H1 (cell line): ENCODE results near the gene COL4A2. TPM values are rescaled to one million over a fixed set of nuclear protein-coding genes. Genes with fewer than 3 reads are reported as not detected.

Experiments used
- CTCF ChIA-PET: fragments of 300-600 bp; sonication (Branson Sonifier 250); formaldehyde crosslinking; loops from one replicate; lab custom pipeline; 2021; ENCODE audit not compliant: partially characterized antibody; lab: Charles Lee
- POLR2A ChIA-PET: fragments of 300-600 bp; sonication (Branson Sonifier 250); formaldehyde crosslinking; loops from one replicate; lab custom pipeline; 2021; ENCODE audit warnings: inconsistent platforms; ENCODE audit not compliant: partially characterized antibody; lab: Charles Lee
- DNase-seq, 2 experiments: peaks; one replicate each; pipeline versions ENCODE4 v3.0.0 to v3.0.0-alpha.2; 2010 to 2022; ENCODE audit warnings: low spot score in 2 of 2, low read depth in 1 of 2, mixed read lengths in 1 of 2
- FAIRE-seq: peaks from 2 replicates; lab custom pipeline; 2011; peaks lifted over from hg19 to GRCh38; lab: Jason Lieb, UNC
- H2AFZ ChIP-seq: 2 replicates; pipeline ENCODE4 v1.8.1; 2012; ENCODE audit warnings: low read length, inconsistent platforms
- H2AK5ac ChIP-seq: 2 replicates; pipeline ENCODE4 v1.6.1; 2013; ENCODE audit warnings: low read depth, low read length
- H2BK120ac ChIP-seq: replicated peaks from 2 replicates; pipeline ENCODE3; 2013; ENCODE audit warnings: low read depth, low read length, inconsistent platforms
- H2BK12ac ChIP-seq: 2 replicates; pipeline ENCODE4 v1.6.1; 2013; ENCODE audit warnings: low read depth, low read length
- H2BK15ac ChIP-seq: 2 replicates; pipeline ENCODE4 v1.6.1; 2013; ENCODE audit warnings: low read length
- H2BK20ac ChIP-seq: 2 replicates; pipeline ENCODE4 v1.6.1; 2013; ENCODE audit warnings: low read length
- H2BK5ac ChIP-seq: 2 replicates; pipeline ENCODE4 v1.6.1; 2013; ENCODE audit warnings: low read depth, low read length
- H3K14ac ChIP-seq: 2 replicates; pipeline ENCODE4 v1.6.1; 2013; ENCODE audit warnings: inconsistent platforms; ENCODE audit not compliant: insufficient read length
- H3K18ac ChIP-seq: 2 replicates; pipeline ENCODE4 v1.6.1; 2013; ENCODE audit warnings: low read length; ENCODE audit errors: extremely low read depth
- H3K23ac ChIP-seq: 2 replicates; pipeline ENCODE4 v1.6.1; 2013; ENCODE audit warnings: inconsistent platforms; ENCODE audit not compliant: insufficient read length
- H3K23me2 ChIP-seq: 2 replicates; pipeline ENCODE4 v1.6.1; 2013; ENCODE audit warnings: low read depth, low read length
- H3K27ac ChIP-seq: 2 replicates; pipeline ENCODE4 v1.6.1; 2011; ENCODE audit warnings: low read depth, low read length, inconsistent platforms
- H3K27me3 ChIP-seq, 4 experiments: replicated peaks in 1 of 4; 1 replicate in 1 of 4; 2 replicates in 3 of 4; pipeline versions ENCODE4 v1.6.1 to v1.8.1; 2011 to 2013; ENCODE audit warnings: low read length in 3 of 4, mild to moderate bottlenecking in 3 of 4, inconsistent platforms in 2 of 4, mixed read lengths in 2 of 4, moderate library complexity in 1 of 4; ENCODE audit not compliant: control insufficient read depth in 3 of 4, insufficient read depth in 3 of 4; ENCODE audit errors: extremely low read depth in 1 of 4
- H3K36me3 ChIP-seq, 4 experiments: 2 replicates each; pipeline versions ENCODE4 v1.6.1 to v1.8.1; 2011 to 2013; ENCODE audit warnings: mild to moderate bottlenecking in 4 of 4, low read length in 3 of 4, moderate library complexity in 2 of 4, control low read depth in 1 of 4, inconsistent platforms in 1 of 4; ENCODE audit not compliant: insufficient read depth in 4 of 4, control insufficient read depth in 2 of 4
- H3K4ac ChIP-seq: replicated peaks from 2 replicates; pipeline ENCODE3; 2013; ENCODE audit warnings: low read length, low read depth, mixed read lengths, inconsistent platforms; ENCODE audit not compliant: insufficient read length
- H3K4me1 ChIP-seq, 4 experiments: replicated peaks in 1 of 4; 1 replicate in 1 of 4; 2 replicates in 3 of 4; pipeline versions ENCODE4 v1.6.1 to v1.8.1; 2011 to 2013; ENCODE audit warnings: low read length in 3 of 4, inconsistent platforms in 2 of 4, mixed read lengths in 1 of 4; ENCODE audit not compliant: insufficient read depth in 4 of 4, control insufficient read depth in 3 of 4
- H3K4me2 ChIP-seq, 2 experiments: 2 replicates each; pipeline versions ENCODE4 v1.6.1 to v1.8.1; 2011 to 2013; ENCODE audit warnings: low read depth in 2 of 2, low read length in 2 of 2, control low read depth in 1 of 2, inconsistent platforms in 1 of 2, mild to moderate bottlenecking in 1 of 2; ENCODE audit not compliant: insufficient read depth in 1 of 2
- H3K4me3 ChIP-seq, 4 experiments: fragments of 200-600, 300-600 bp in 1 of 4; sonication (generic), shearing (Covaris generic), sonication (Bioruptor Twin) in 1 of 4; 2 replicates each; pipeline versions ENCODE4 v1.5.1 to v1.8.1; 2011 to 2016; ENCODE audit warnings: low read length in 4 of 4, low read depth in 3 of 4, control low read depth in 2 of 4, inconsistent platforms in 2 of 4, mild to moderate bottlenecking in 2 of 4, mixed read lengths in 1 of 4, moderate library complexity in 1 of 4; ENCODE audit not compliant: insufficient read depth in 2 of 4; ENCODE audit errors: extremely low read depth in 1 of 4
- H3K56ac ChIP-seq: replicated peaks from 2 replicates; pipeline ENCODE3; 2013; ENCODE audit warnings: low read depth, mild to moderate bottlenecking, mixed read lengths, low read length, inconsistent platforms; ENCODE audit not compliant: insufficient read length
- H3K79me1 ChIP-seq: 2 replicates; pipeline ENCODE4 v1.6.1; 2013; ENCODE audit warnings: low read depth, low read length, control low read depth
- H3K79me2 ChIP-seq, 2 experiments: 2 replicates each; pipeline versions ENCODE4 v1.6.1 to v1.8.1; 2012 to 2013; ENCODE audit warnings: low read length in 2 of 2, mild to moderate bottlenecking in 2 of 2, inconsistent platforms in 1 of 2; ENCODE audit not compliant: insufficient read depth in 2 of 2, control insufficient read depth in 1 of 2
- H3K9ac ChIP-seq, 4 experiments: replicated peaks in 1 of 4; 1 replicate in 1 of 4; 2 replicates in 3 of 4; pipeline versions ENCODE4 v1.6.1 to v1.8.1; 2011 to 2013; ENCODE audit warnings: low read depth in 3 of 4, low read length in 3 of 4, control low read depth in 2 of 4, mild to moderate bottlenecking in 2 of 4, moderate library complexity in 2 of 4, inconsistent platforms in 1 of 4; ENCODE audit errors: extremely low read depth in 1 of 4
- H3K9me3 ChIP-seq, 2 experiments: 2 replicates each; pipeline versions ENCODE4 v1.6.1 to v1.8.1; 2012 to 2013; ENCODE audit warnings: mild to moderate bottlenecking in 2 of 2, moderate library complexity in 2 of 2, control low read depth in 1 of 2, inconsistent platforms in 1 of 2, low read depth in 1 of 2, low read length in 1 of 2, mixed read lengths in 1 of 2; ENCODE audit not compliant: insufficient read depth in 2 of 2
- H4K20me1 ChIP-seq, 2 experiments: replicated peaks in 1 of 2; 2 replicates each; pipeline versions ENCODE3 to v1.8.1; 2011 to 2013; ENCODE audit warnings: inconsistent platforms in 2 of 2, low read length in 2 of 2, mild to moderate bottlenecking in 1 of 2; ENCODE audit not compliant: insufficient read depth in 2 of 2, control insufficient read depth in 1 of 2
- H4K5ac ChIP-seq: 2 replicates; pipeline ENCODE4 v1.6.1; 2013; ENCODE audit warnings: low read length, low read depth, mixed read lengths, inconsistent platforms; ENCODE audit not compliant: insufficient read length
- H4K8ac ChIP-seq: 2 replicates; pipeline ENCODE4 v1.8.0; 2013; ENCODE audit warnings: mild to moderate bottlenecking, moderate library complexity, low read length, inconsistent platforms; ENCODE audit not compliant: insufficient read depth; ENCODE audit errors: extremely low read depth
- H4K91ac ChIP-seq: replicated peaks from 2 replicates; pipeline ENCODE3; 2013; ENCODE audit warnings: low read length, mixed read lengths, inconsistent platforms; ENCODE audit not compliant: insufficient read length
- CEBPB ChIP-seq: IDR thresholded peaks from 2 replicates; pipeline ENCODE4 v1.6.1; 2012; ENCODE audit warnings: low read depth, low read length
- HDAC6 ChIP-seq: IDR thresholded peaks from one replicate; pipeline ENCODE4 v1.7.1; 2012; ENCODE audit warnings: low read depth, mild to moderate bottlenecking, inconsistent platforms, low read length, moderate library complexity
- JUN ChIP-seq: IDR thresholded peaks from 2 replicates; pipeline ENCODE4 v1.6.1; 2011; ENCODE audit warnings: low read depth, mild to moderate bottlenecking, improper control_type of control experiment, low read length
- KDM1A ChIP-seq: fragments of 200-600, 300-600 bp; sonication (generic); IDR thresholded peaks from 2 replicates; pipeline ENCODE4 v1.7.1; 2016; ENCODE audit warnings: mild to moderate bottlenecking, low read length, borderline replicate concordance
- MAFK ChIP-seq: IDR thresholded peaks from 2 replicates; pipeline ENCODE4 v1.6.1; 2012; ENCODE audit warnings: low read depth, mild to moderate bottlenecking, improper control_type of control experiment, low read length
- NANOG ChIP-seq: IDR thresholded peaks from 2 replicates; pipeline ENCODE4 v1.6.1; 2011; ENCODE audit warnings: low read length, low read depth, mild to moderate bottlenecking, inconsistent platforms; ENCODE audit not compliant: insufficient read depth, poor library complexity, severe bottlenecking
- NRF1 ChIP-seq: IDR thresholded peaks from 2 replicates; pipeline ENCODE4 v1.6.1; 2011; ENCODE audit warnings: mild to moderate bottlenecking, low read depth, low read length, improper control_type of control experiment
- RAD21 ChIP-seq, 2 experiments: IDR thresholded peaks in 1 of 2; conservative IDR thresholded peaks in 1 of 2; 2 replicates each; pipeline ENCODE4 v1.6.1; 2011; ENCODE audit warnings: low read depth in 2 of 2, low read length in 2 of 2, improper control_type of control experiment in 1 of 2, inconsistent platforms in 1 of 2, mild to moderate bottlenecking in 1 of 2, moderate library complexity in 1 of 2
- RFX5 ChIP-seq: IDR thresholded peaks from 2 replicates; pipeline ENCODE4 v1.6.1; 2011; ENCODE audit warnings: low read depth, low read length, improper control_type of control experiment, borderline replicate concordance
- TAF7 ChIP-seq: optimal IDR thresholded peaks from 2 replicates; pipeline ENCODE3; 2011; ENCODE audit warnings: low read depth, mild to moderate bottlenecking, inconsistent platforms, low read length, moderate library complexity, borderline replicate concordance
- TCF12 ChIP-seq: IDR thresholded peaks from 2 replicates; pipeline ENCODE4 v1.6.1; 2011; ENCODE audit warnings: low read depth, mild to moderate bottlenecking, low read length
- WGBS, 2 experiments: shearing (Covaris generic) in 1 of 2; methylation state at CpG; one replicate each; pipeline versions ENCODE4 v1.1.6 to v1.1.7; 2013 to 2015; ENCODE audit warnings: low lambda C conversion rate in 2 of 2, mixed read lengths in 2 of 2, inconsistent platforms in 1 of 2, low coverage in 1 of 2, missing lambda C conversion rate in 1 of 2; ENCODE audit not compliant: insufficient replicate concordance in 2 of 2, insufficient coverage in 1 of 2, insufficient read length in 1 of 2; ENCODE audit errors: extremely low coverage in 1 of 2, missing lambda C conversion rate in 1 of 2; 5-methylcytosine and 5-hydroxymethylcytosine counted together
- polyA plus RNA-seq, 7 experiments: library from polyadenylated mRNA; depleted of rRNA in 3 of 7; stranded (reverse) in 5 of 7; unstranded in 2 of 7; fragments of >200 nt in 5 of 7; fragments of 200-250 nt in 2 of 7; gene quantifications; 1 replicate in 5 of 7; 2 replicates in 1 of 7; 4 replicates in 1 of 7; pipeline versions ENCODE4 v1.2.1 to v1.2.3, GENCODE V29; 2011 to 2013; ENCODE audit warnings: missing spikeins in 2 of 7, mixed read lengths in 2 of 7
- total RNA-seq: library from RNA; stranded (reverse); fragmentation: NEBNext Ultra II Directional; extraction: Animal tissue kit (Norgen Biotek cat#: 25700); gene quantifications from 2 replicates; pipeline ENCODE4 v1.2.1, GENCODE V29; 2021

The COL4A2 gene
- total and polyA plus RNA-seq, 2 of the 8 experiments (the other 6 are each of a cell fraction or from before 2014, with no cell fraction given), result 80.4 to 87.3 TPM

DNA sequence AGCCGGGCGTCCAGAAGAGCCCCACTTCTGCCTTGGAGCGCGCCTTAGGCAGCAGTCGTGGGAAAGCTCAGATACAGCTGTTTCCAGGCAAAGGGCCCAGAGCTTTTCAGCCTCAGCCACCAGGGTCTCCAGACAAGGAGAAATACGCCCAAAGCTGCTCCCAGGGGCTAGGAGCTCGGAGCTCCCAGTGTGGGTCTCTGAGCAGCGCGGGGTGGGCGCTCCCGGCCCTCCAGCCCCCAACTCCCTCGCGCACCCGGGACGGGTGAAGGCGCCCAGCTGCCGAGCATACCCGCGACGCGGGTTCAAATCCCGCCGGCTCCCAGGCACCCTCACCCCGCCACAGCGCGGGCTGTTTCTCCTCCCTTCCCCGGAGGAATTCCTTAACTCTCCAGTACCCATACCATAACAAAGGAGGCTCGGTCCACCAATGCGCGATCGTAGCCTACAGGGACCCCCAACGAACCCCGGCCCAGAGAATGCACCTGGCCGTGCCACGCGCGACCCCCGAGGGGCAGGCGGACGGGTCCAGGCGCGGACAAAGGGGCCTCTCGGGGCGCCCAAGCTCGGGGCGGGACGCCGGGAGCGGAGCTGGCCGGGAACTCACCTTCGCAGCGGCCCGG is 634 bp upstream of the COL4A2 start:
- no peak overlapping the region for H3K23ac ChIP-seq
- peak overlapping the region; percentile 44 to 93 (median 76) for H3K4me3 ChIP-seq
- H2AFZ ChIP-seq, result no peak overlapping the region
- peaks cover 0 to 23% of the 10 kb centered on the region in 2 experiments; a peak in 2 of 4 replicates for H3K79me2 ChIP-seq
- H2BK20ac ChIP-seq, result no peak overlapping the region
- WGBS, 2 experiments, result 3% methylated on average over 42 of the region's 53 CpGs; no CpG with 5 or more reads in 1 of the 2 experiments
- CTCF ChIA-PET, result interaction anchor here (0.6 to 5.2 kb wide), 7 partner anchors 9 to 148 kb away, joined by 3 to 40 read pairs (median 3); no protein-coding TSS in a partner anchor
- H3K14ac ChIP-seq, result no peak overlapping the region
- peak overlapping the region; percentile 89 to 100 for H3K4me2 ChIP-seq
- DNase-seq, result peak in 1 of 2 experiments; percentile 86
- H3K4ac ChIP-seq, result no peak overlapping the region
- H3K18ac ChIP-seq, result peak overlapping the region; percentile 88; the same call in 1 of the 2 replicates
- H3K23me2 ChIP-seq, result peaks cover 15% of the 10 kb centered on the region
- H4K20me1 ChIP-seq, result peaks cover 2 to 7% of the 10 kb centered on the region in 2 experiments
- peaks cover 7% of the 10 kb centered on the region for H3K79me1 ChIP-seq
- H3K27me3 ChIP-seq, result peaks cover 0 to 18% (median 10%) of the 10 kb centered on the region in 4 experiments; a peak in 5 of 7 replicates
- H2BK5ac ChIP-seq, result no peak overlapping the region
- H4K91ac ChIP-seq, result no peak overlapping the region
- H2BK15ac ChIP-seq, result no peak overlapping the region
- peaks cover 0 to 2% (median 0%) of the 10 kb centered on the region in 4 experiments; a peak in 1 of 8 replicates for H3K36me3 ChIP-seq
- H4K5ac ChIP-seq, result peak overlapping the region; percentile 42
- H2AK5ac ChIP-seq, result no peak overlapping the region
- FAIRE-seq, result no peak
- H3K9me3 ChIP-seq, result no peaks in the 10 kb centered on the region
- no peak overlapping the region for H2BK12ac ChIP-seq
- H4K8ac ChIP-seq, result peak overlapping the region; percentile 90; the same call in 1 of the 2 replicates
- H3K56ac ChIP-seq, result no peak overlapping the region
- H3K9ac ChIP-seq, result peak overlapping the region in 3 of 4 experiments; percentile 77 to 98 (median 80); a peak in 5 of 7 replicates
- peaks cover 5 to 13% (median 8%) of the 10 kb centered on the region in 4 experiments; a peak in 5 of 7 replicates for H3K4me1 ChIP-seq
- H2BK120ac ChIP-seq, result no peak overlapping the region
- POLR2A ChIA-PET, result interaction anchor here (0.6 to 5.5 kb wide), 18 partner anchors 9 to 170 kb away, joined by 3 to 34 read pairs (median 4); no protein-coding TSS in a partner anchor
- peak overlapping the region; percentile 44; the same call in 1 of the 2 replicates for H3K27ac ChIP-seq
- TF ChIP-seq HDAC6 (no peak), NRF1 (no peak), CEBPB (no peak), MAFK (no peak), TAF7 (no peak), KDM1A (0 out of 2 replicates have a peak, but pooled peaks have one; percentile 8), TCF12 (no peak), RFX5 (no peak), NANOG (no peak), RAD21 (IDR thresholded peaks at IDR 0.05 in 1 of 2, conservative IDR thresholded peaks at IDR 0.05 in 1 of 2; ENCODE audit: low read depth in 2 of 2, low read length in 2 of 2) (no peak; a peak in 1 of 4 replicates), JUN (no peak)
